ENCODE data around the gene PA2G4.
"Not testable (repeated sequence)": the region's sequence is repeated elsewhere in the genome, so short reads cannot be mapped to it uniquely, and the experiment has no call there.

Gene PA2G4

GRCh38 chr12:56152756-56153677 is 48.7 kb downstream of the PA2G4 start:
- no peak for DNase-seq (ENCODE audit: low read depth in 2 of 2, low spot score in 1 of 2)

- no peak for DNase-seq (ENCODE audit: low read depth in 2 of 2, low spot score in 1 of 2)
These were observed 49.3 kb downstream of the PA2G4 start for GRCh38 chr12:56153678-56154065.

GRCh38 chr12:56154246-56154771 is 50.0 kb downstream of the PA2G4 start:
- DNase-seq (ENCODE audit: low read depth in 2 of 2, low spot score in 1 of 2) = no peak

GRCh38 chr12:56154818-56155217 is 50.5 kb downstream of the PA2G4 start:
- no peak for DNase-seq (ENCODE audit: low read depth in 2 of 2, low spot score in 1 of 2)

GRCh38 chr12:56155256-56155845 is 51.0 kb downstream of the PA2G4 start:
- no peak for DNase-seq (ENCODE audit: low read depth in 2 of 2, low spot score in 1 of 2)

- not testable (repeated sequence) for DNase-seq (ENCODE audit: low read depth in 2 of 2, low spot score in 1 of 2)
These were observed 52.3 kb downstream of the PA2G4 start for GRCh38 chr12:56156464-56157200.

GRCh38 chr12:56157201-56158028 is 53.1 kb downstream of the PA2G4 start:
- DNase-seq (ENCODE audit: low read depth in 2 of 2, low spot score in 1 of 2) = no peak

GRCh38 chr12:56158029-56158925 is 53.9 kb downstream of the PA2G4 start, which contains the start of gene MYL6:
TSS of gene MYL6 (plus strand) at chr12:56158359. CDS start at chr12:56158402, 43 bp downstream.
- peak; percentile 79 to 81 for DNase-seq (ENCODE audit: low read depth in 2 of 2, low spot score in 1 of 2)

GRCh38 chr12:56158926-56159461 is 54.6 kb downstream of the PA2G4 start:
- no peak for DNase-seq (ENCODE audit: low read depth in 2 of 2, low spot score in 1 of 2)

- DNase-seq (ENCODE audit: low read depth in 2 of 2, low spot score in 1 of 2) = no peak
These were observed 55.3 kb downstream of the PA2G4 start for GRCh38 chr12:56159482-56160192.

GRCh38 chr12:56160193-56160763 is 55.9 kb downstream of the PA2G4 start:
- DNase-seq (ENCODE audit: low read depth in 2 of 2, low spot score in 1 of 2) = no peak

GRCh38 chr12:56160894-56161689 is 56.7 kb downstream of the PA2G4 start:
- DNase-seq (ENCODE audit: low read depth in 2 of 2, low spot score in 1 of 2) = no peak

GRCh38 chr12:56161690-56162351 is 57.5 kb downstream of the PA2G4 start:
- DNase-seq (ENCODE audit: low read depth in 2 of 2, low spot score in 1 of 2) = no peak

GRCh38 chr12:56162468-56163290 is 58.3 kb downstream of the PA2G4 start:
- no peak for DNase-seq (ENCODE audit: low read depth in 2 of 2, low spot score in 1 of 2)

Data from stimulated activated CD8-positive, alpha-beta memory T cell treated with anti-CD3 and anti-CD28 coated beads, Interleukin-4, amount 100 ng/mL, for 4 hours (primary cell).